Upper lobe of right lung (tissue), 1 donor: ENCODE measurements around the gene SUPT20HL2. TPM values are rescaled to one million over a fixed set of nuclear protein-coding genes. Genes with fewer than 3 reads are reported as not detected.
"Not testable (repeated sequence)": the region's sequence is repeated elsewhere in the genome, so short reads cannot be mapped to it uniquely, and the experiment has no call there.

ENCODE experiments used
- ATAC-seq: fragments of 200-7000 bp; cut with Tn5 transposase; one replicate; pipeline ENCODE4 v1.9.1; 2020; ENCODE audit warnings: mild to moderate bottlenecking, moderate library complexity
- DNase-seq: peaks from one replicate; pipeline ENCODE4 v3.0.0-alpha.2; 2020
- H3K27ac ChIP-seq: fragments of 200-600 bp; one replicate; pipeline ENCODE4 v1.8.0; 2022
- H3K27me3 ChIP-seq: fragments of 200-600 bp; one replicate; pipeline ENCODE4 v1.8.0; 2022; ENCODE audit warnings: mild to moderate bottlenecking
- H3K36me3 ChIP-seq: fragments of 200-600 bp; one replicate; pipeline ENCODE4 v1.8.0; 2022
- H3K4me1 ChIP-seq: fragments of 200-600 bp; one replicate; pipeline ENCODE4 v1.8.0; 2022
- H3K4me3 ChIP-seq: fragments of 200-600 bp; one replicate; pipeline ENCODE4 v1.8.0; 2022; ENCODE audit warnings: mild to moderate bottlenecking
- H3K9me3 ChIP-seq: fragments of 200-600 bp; one replicate; pipeline ENCODE4 v1.8.0; 2022
- CTCF ChIP-seq: fragments of 200-600 bp; IDR thresholded peaks from one replicate; pipeline ENCODE4 v1.8.0; 2022; ENCODE audit warnings: antibody characterized with exemption
- intact Hi-C: fragments of 100-400 bp; cut with DNase I; formaldehyde crosslinking; loops from one replicate; pipeline ENCODE4 v1.11.0; 2022
- long read RNA-seq: library from polyadenylated mRNA; unstranded; transcript quantifications from one replicate; pipeline ENCODE4 v2.0.0, GENCODE V29; 2021
- total RNA-seq: library from RNA; stranded (reverse); fragmentation: NEBNext Ultra II Directional; extraction: Animal tissue kit (Norgen Biotek cat#: 25700); gene quantifications from one replicate; pipeline ENCODE4 v1.2.1, GENCODE V29; 2021
- donor health status: DM: no; HTN: yes; CAD: no; lungs with severe emphysema.

Gene SUPT20HL2
- not detected for total RNA-seq
- long read RNA-seq: 0 reads

DNA sequence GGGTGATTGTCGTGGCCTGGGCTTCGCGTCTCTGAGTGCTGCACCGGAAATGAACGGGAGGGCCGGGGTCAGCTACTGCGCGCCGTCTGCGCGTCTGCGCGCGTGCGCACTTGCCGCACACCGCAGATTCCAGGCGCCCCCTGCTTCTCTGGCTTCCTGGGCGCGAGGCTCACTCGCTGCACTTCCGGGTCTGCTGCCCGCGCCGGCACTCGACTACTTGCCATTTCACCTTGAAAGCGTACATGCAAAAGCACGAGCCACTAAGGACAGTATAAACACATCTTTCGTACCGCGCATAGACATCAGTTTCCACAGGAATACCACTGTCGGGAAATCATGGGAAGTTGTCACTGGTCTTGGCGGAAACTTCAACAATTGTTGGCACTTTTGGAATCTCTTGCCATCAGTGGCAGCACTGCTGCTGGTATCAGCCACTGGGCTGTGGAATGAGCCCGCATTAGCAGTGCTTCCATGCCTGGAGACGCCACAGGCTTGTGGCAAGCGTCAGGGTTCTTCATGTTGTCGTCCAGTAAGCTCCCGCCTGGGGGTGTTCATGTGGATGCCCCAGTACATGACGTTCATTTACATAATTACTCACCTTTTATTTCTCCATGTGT is at the start of gene SUPT20HL2:
Gene SUPT20HL2 (minus strand): TSS at position 51 of the 617 bp plus-strand sequence. CDS start 754 bp downstream, outside the sequence.
- DNase-seq (no peak), ATAC-seq (no peak)
- Histone ChIP-seq H3K4me1 (no peaks in the 10 kb centered on the region), H3K9me3 (no peaks in the 10 kb centered on the region), H3K36me3 (no peaks in the 10 kb centered on the region), H3K27ac (no peak within 1 kb of the TSS), H3K27me3 (no peaks in the 10 kb centered on the region), H3K4me3 (no peak within 1 kb of the TSS)
- intact Hi-C loops: no loop called here
- TF ChIP-seq CTCF: no peak

- H3K36me3 ChIP-seq, H3K4me3 ChIP-seq, H3K27me3 ChIP-seq, intact Hi-C loops, H3K27ac ChIP-seq, ATAC-seq, H3K9me3 ChIP-seq, DNase-seq, H3K4me1 ChIP-seq: not testable (repeated sequence)
Measured at GRCh38 chrX:24362089-24362745, 48.3 kb upstream of the SUPT20HL2 start.

DNA sequence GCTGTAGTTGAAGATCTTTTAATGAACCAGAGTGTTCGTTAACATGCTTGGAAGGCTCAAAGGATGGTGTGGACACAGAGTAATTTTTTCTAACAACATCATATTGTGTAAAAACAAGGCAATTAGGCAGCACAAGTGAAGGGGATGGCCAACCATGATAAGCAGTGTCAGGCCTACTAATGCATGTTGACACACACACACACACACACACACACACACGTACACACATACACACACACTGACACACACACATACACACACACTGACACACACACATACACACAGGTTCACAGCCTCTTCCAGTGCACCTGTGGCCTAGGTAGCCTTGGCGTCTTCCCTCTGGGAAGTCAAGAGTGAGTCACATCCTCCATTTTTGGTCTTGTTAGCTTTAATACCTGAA is 46.4 kb upstream of the SUPT20HL2 start, which contains the start of gene SUPT20HL1:
Gene SUPT20HL1 (plus strand): TSS at position 368 of the 400 bp plus-strand sequence. CDS start 2,122 bp downstream, outside the sequence.
- no peak for TF ChIP-seq CTCF
- ATAC-seq: no peak
- Histone ChIP-seq H3K9me3 (no peaks in the 10 kb centered on the region), H3K27ac (no peak within 1 kb of the TSS), H3K4me3 (no peak within 1 kb of the TSS), H3K36me3 (no peaks in the 10 kb centered on the region), H3K27me3 (no peaks in the 10 kb centered on the region), H3K4me1 (no peaks in the 10 kb centered on the region)
- no peak for DNase-seq
- intact Hi-C loops: no loop called here

GRCh38 chrX:24357106-24357505 is 43.2 kb upstream of the SUPT20HL2 start:
- ATAC-seq (no peak), DNase-seq (no peak)
- Histone ChIP-seq H3K9me3 (no peaks in the 10 kb centered on the region), H3K4me3 (no peak overlapping the region), H3K27ac (no peak overlapping the region), H3K27me3 (no peaks in the 10 kb centered on the region), H3K36me3 (no peaks in the 10 kb centered on the region), H3K4me1 (no peaks in the 10 kb centered on the region)
- intact Hi-C loops: no loop called here
- no peak for TF ChIP-seq CTCF

DNA sequence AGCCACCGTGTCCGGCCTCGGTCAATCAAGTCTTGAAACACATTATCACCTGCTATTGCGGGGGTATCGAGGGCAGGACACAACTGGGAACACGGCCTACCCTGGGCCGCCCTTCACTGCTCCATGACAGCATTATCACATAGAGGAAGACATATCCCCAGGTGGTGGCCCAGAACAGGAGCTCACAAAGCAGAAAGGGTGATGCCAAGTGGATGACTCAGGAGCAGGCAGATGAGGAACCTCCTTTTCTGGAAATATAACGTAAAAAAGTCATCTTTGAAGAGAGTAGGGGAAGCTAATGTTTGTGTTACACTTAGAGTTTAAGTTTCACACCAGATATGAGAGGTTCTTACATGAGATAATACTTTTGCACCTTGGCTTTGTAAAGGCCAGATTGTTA is 41.2 kb upstream of the SUPT20HL2 start:
- no peak overlapping the region for H3K27ac ChIP-seq
- intact Hi-C loops: no loop called here
- DNase-seq (no peak), ATAC-seq (no peak)
- H3K4me1 ChIP-seq: no peaks in the 10 kb centered on the region
- no peak overlapping the region for H3K4me3 ChIP-seq
- no peaks in the 10 kb centered on the region for H3K27me3 ChIP-seq
- no peaks in the 10 kb centered on the region for H3K36me3 ChIP-seq
- H3K9me3 ChIP-seq: no peaks in the 10 kb centered on the region
- TF ChIP-seq CTCF: no peak

DNA sequence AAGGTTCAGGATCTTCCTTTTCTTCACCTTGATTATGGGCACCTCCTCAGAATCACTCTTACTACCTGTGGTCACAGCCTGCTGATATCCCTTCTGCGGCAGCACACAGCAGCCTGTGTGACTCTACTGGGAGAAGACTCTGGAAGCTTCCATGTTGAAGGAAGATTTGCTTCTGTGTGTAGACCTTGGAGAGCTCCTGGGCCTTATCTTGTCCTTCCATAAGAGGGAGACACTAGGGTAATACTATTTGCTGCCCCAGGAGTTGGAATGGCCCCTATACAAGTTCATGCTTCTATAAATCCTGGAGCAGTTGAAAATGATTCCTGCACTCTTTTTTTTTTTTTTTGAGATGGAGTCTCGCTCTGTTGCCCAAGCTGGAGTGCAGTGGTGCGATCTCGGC is 36.3 kb upstream of the SUPT20HL2 start:
- Histone ChIP-seq H3K4me3 (no peak overlapping the region), H3K9me3 (no peaks in the 10 kb centered on the region), H3K27me3 (no peaks in the 10 kb centered on the region), H3K27ac (no peak overlapping the region), H3K4me1 (no peaks in the 10 kb centered on the region), H3K36me3 (no peaks in the 10 kb centered on the region)
- no peak for TF ChIP-seq CTCF
- no peak for DNase-seq
- intact Hi-C loops: no loop called here
- ATAC-seq: no peak
